ENCODE data around the gene HOATZ. TPM values are rescaled to one million over a fixed set of nuclear protein-coding genes. Genes with fewer than 3 reads are reported as not detected.

The HOATZ gene
- polyA plus RNA-seq = 0.01 TPM
- long read RNA-seq, donor 1 = 0 reads
- long read RNA-seq, donor 2 = 0 reads
- long read RNA-seq, donor 3 = 0 reads
- long read RNA-seq, donor 4 = 0 reads
- long read RNA-seq, donor 5 = 0 reads
- long read RNA-seq, donor 6 = 0 reads
- long read RNA-seq, donor 7 = 0 reads
- long read RNA-seq, donor 8 = 0 reads
- long read RNA-seq, donor 9 = 0 reads
- long read RNA-seq, donor 10 = 0 reads
- long read RNA-seq, donor 11 = 0 reads

GRCh38 chr11:111514216-111515031, at the start of gene HOATZ:
HOATZ (plus strand) TSS chr11:111514778; CDS start chr11:111514785, 7 bp downstream.
- no CpG with 5 or more reads among the region's 39 CpGs for WGBS (ENCODE audit: insufficient coverage, low lambda C conversion rate)
- H3K4me3 ChIP-seq (ENCODE audit: low read length) = no peak within 1 kb of the TSS
- no peaks in the 10 kb centered on the region for H3K9me3 ChIP-seq (ENCODE audit: control insufficient read depth, low read depth, low read length)
- H3K27ac ChIP-seq (ENCODE audit: low read length) = no peak within 1 kb of the TSS
- H3K27me3 ChIP-seq (ENCODE audit: control insufficient read depth, insufficient read depth, low read length) = peaks cover 51% of the 10 kb centered on the region
- DNase-seq = peak in 1 of 2 donors; percentile 18
- H3K36me3 ChIP-seq (ENCODE audit: control insufficient read depth, insufficient read depth, low read length) = no peaks in the 10 kb centered on the region
- H3K4me1 ChIP-seq (ENCODE audit: control insufficient read depth, insufficient read depth, low read length) = no peaks in the 10 kb centered on the region

DNA sequence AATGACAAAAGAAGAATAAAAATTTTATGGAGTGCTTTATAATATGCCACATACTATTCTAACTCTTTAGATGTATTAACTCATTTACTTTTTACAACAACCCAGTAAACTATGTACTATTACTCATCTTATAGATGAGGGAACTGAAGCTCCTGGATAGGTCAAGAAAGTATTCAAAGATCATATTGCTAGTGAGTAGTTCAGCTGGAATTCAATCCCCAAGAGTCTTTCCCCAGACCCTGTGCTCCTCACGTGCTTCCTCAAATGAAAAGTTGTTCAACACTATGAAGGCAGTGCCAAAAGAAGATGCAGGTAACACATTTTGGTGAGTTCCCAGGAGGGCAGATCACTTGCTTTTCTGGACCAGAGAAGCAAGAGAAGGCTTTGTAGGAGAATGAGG, 49.2 kb upstream of the HOATZ start:
- no peak for DNase-seq
- Histone ChIP-seq H3K27me3 (ENCODE audit: control insufficient read depth, insufficient read depth, low read length) (peaks cover 10% of the 10 kb centered on the region), H3K4me3 (ENCODE audit: low read length) (no peak overlapping the region), H3K9me3 (ENCODE audit: control insufficient read depth, low read depth, low read length) (no peaks in the 10 kb centered on the region), H3K4me1 (ENCODE audit: control insufficient read depth, insufficient read depth, low read length) (no peaks in the 10 kb centered on the region), H3K36me3 (ENCODE audit: control insufficient read depth, insufficient read depth, low read length) (no peaks in the 10 kb centered on the region), H3K27ac (ENCODE audit: low read length) (no peak overlapping the region)
- WGBS (ENCODE audit: insufficient coverage, low lambda C conversion rate) = no CpG with 5 or more reads among the region's 1 CpG

GRCh38 chr11:111466615-111467014, 48.0 kb upstream of the HOATZ start:
- H3K4me1 ChIP-seq (ENCODE audit: control insufficient read depth, insufficient read depth, low read length) = no peaks in the 10 kb centered on the region
- no peak overlapping the region for H3K27ac ChIP-seq (ENCODE audit: low read length)
- no peaks in the 10 kb centered on the region for H3K36me3 ChIP-seq (ENCODE audit: control insufficient read depth, insufficient read depth, low read length)
- DNase-seq = no peak
- H3K9me3 ChIP-seq (ENCODE audit: control insufficient read depth, low read depth, low read length) = no peaks in the 10 kb centered on the region
- H3K27me3 ChIP-seq (ENCODE audit: control insufficient read depth, insufficient read depth, low read length) = peaks cover 10% of the 10 kb centered on the region
- no peak overlapping the region for H3K4me3 ChIP-seq (ENCODE audit: low read length)

DNA sequence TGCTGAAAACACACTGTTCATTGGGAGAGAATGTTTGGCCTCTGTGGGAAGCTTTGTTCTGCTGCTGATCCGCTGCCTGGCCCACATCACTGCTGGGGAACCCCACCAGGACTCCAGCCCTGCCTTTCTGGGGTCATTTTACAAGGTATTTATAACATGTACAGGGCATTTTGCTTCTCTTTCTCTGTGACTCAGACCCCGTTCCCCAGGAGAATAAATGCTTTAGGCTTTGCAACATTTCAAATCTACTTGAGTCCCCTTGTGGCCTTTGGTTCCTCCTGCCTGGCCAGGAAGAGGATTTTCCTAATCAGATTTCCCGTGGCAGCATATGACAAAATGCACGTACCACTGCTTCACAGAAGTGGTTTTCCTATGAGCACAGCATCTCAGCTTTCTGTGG, 45.4 kb upstream of the HOATZ start:
- Histone ChIP-seq H3K27ac (ENCODE audit: low read length) (no peak overlapping the region), H3K36me3 (ENCODE audit: control insufficient read depth, insufficient read depth, low read length) (no peaks in the 10 kb centered on the region)
- WGBS (ENCODE audit: insufficient coverage, low lambda C conversion rate) = no CpG with 5 or more reads among the region's 4 CpGs

DNA sequence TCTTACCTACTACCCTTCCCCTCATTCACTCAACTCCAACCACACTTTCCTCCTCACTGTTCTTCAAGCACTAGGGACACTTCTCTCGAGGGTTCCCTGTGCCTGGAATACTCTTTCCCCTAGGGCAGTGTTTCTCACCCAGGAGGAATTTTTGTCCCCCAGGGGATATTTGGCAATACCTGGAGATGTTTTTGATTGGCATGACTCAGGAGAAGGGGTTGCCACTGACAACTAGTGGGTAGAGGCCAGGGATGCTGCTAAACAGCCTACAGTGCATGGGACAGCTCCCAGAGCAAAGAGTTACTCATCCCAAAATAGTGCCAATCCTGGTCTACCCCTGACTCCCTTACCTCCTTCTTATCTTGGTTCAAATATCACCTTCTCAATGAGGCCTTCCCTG, 42.4 kb upstream of the HOATZ start:
- no peak overlapping the region for H3K27ac ChIP-seq (ENCODE audit: low read length)
- no peaks in the 10 kb centered on the region for H3K9me3 ChIP-seq (ENCODE audit: control insufficient read depth, low read depth, low read length)
- no peak overlapping the region for H3K4me3 ChIP-seq (ENCODE audit: low read length)
- DNase-seq = no peak
- H3K36me3 ChIP-seq (ENCODE audit: control insufficient read depth, insufficient read depth, low read length) = no peaks in the 10 kb centered on the region
- 100% methylated on average over 1 of the region's 1 CpG for WGBS (ENCODE audit: insufficient coverage, low lambda C conversion rate)
- no peaks in the 10 kb centered on the region for H3K4me1 ChIP-seq (ENCODE audit: control insufficient read depth, insufficient read depth, low read length)
- no peaks in the 10 kb centered on the region for H3K27me3 ChIP-seq (ENCODE audit: control insufficient read depth, insufficient read depth, low read length)

More for the DNA sequence above, 45.4 kb upstream of the HOATZ start:
- DNase-seq = no peak
- Histone ChIP-seq H3K4me1 (ENCODE audit: control insufficient read depth, insufficient read depth, low read length) (no peaks in the 10 kb centered on the region), H3K9me3 (ENCODE audit: control insufficient read depth, low read depth, low read length) (no peaks in the 10 kb centered on the region), H3K27me3 (ENCODE audit: control insufficient read depth, insufficient read depth, low read length) (peaks cover 10% of the 10 kb centered on the region), H3K4me3 (ENCODE audit: low read length) (no peak overlapping the region)

DNA sequence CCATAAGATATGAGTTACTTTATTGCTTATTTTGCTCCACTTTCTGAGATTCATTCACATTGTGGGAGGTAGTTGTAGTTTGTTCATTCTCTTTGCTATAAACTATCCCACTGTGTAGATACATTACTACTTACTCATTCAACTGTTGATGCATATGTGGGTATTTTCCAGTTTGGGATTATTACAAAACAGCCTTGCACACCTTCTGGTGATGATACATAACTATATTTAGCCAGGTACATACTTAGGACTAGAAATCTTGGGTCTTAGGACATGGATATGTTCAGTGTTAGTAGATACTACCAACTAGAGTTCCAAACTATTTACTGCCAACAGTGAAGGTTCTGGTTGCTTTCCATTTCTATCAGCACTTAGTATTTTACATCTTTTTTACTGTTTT, 40.1 kb upstream of the HOATZ start:
- Histone ChIP-seq H3K27me3 (ENCODE audit: control insufficient read depth, insufficient read depth, low read length) (peaks cover 4% of the 10 kb centered on the region), H3K36me3 (ENCODE audit: control insufficient read depth, insufficient read depth, low read length) (no peaks in the 10 kb centered on the region), H3K9me3 (ENCODE audit: control insufficient read depth, low read depth, low read length) (no peaks in the 10 kb centered on the region), H3K4me1 (ENCODE audit: control insufficient read depth, insufficient read depth, low read length) (no peaks in the 10 kb centered on the region), H3K4me3 (ENCODE audit: low read length) (no peak overlapping the region), H3K27ac (ENCODE audit: low read length) (no peak overlapping the region)
- DNase-seq = no peak

- DNase-seq = no peak
- H3K9me3 ChIP-seq (ENCODE audit: control insufficient read depth, low read depth, low read length) = no peaks in the 10 kb centered on the region
- H3K36me3 ChIP-seq (ENCODE audit: control insufficient read depth, insufficient read depth, low read length) = no peaks in the 10 kb centered on the region
- H3K27ac ChIP-seq (ENCODE audit: low read length) = no peak overlapping the region
- H3K4me1 ChIP-seq (ENCODE audit: control insufficient read depth, insufficient read depth, low read length) = no peaks in the 10 kb centered on the region
- peaks cover 4% of the 10 kb centered on the region for H3K27me3 ChIP-seq (ENCODE audit: control insufficient read depth, insufficient read depth, low read length)
- 67% methylated on average over 1 of the region's 2 CpGs for WGBS (ENCODE audit: insufficient coverage, low lambda C conversion rate)
- H3K4me3 ChIP-seq (ENCODE audit: low read length) = no peak overlapping the region
Observed at GRCh38 chr11:111476366-111476765, 38.2 kb upstream of the HOATZ start.

DNA sequence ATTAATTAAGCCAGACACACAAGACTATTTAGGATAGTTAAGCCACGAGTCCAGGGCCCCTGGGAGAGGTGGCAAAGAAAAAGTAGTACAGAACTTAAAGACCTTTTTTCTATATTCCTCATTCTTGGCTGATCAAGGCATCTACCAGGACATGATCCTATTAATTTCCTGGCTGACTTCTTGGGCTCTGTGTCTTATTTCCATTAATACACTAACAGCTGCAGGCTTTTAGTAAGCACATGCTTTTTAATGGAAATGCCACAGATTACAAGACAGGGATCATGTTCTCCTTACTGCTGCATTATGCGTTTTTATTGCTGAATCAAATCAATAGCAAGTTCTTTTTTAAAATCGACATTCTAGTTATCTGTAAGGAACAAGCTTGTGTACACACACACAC, 37.6 kb upstream of the HOATZ start:
- DNase-seq = no peak
- Histone ChIP-seq H3K9me3 (ENCODE audit: control insufficient read depth, low read depth, low read length) (no peaks in the 10 kb centered on the region), H3K4me3 (ENCODE audit: low read length) (no peak overlapping the region), H3K36me3 (ENCODE audit: control insufficient read depth, insufficient read depth, low read length) (no peaks in the 10 kb centered on the region), H3K27ac (ENCODE audit: low read length) (no peak overlapping the region), H3K4me1 (ENCODE audit: control insufficient read depth, insufficient read depth, low read length) (no peaks in the 10 kb centered on the region), H3K27me3 (ENCODE audit: control insufficient read depth, insufficient read depth, low read length) (peaks cover 4% of the 10 kb centered on the region)
- 40% methylated on average over 1 of the region's 3 CpGs for WGBS (ENCODE audit: insufficient coverage, low lambda C conversion rate)

DNA sequence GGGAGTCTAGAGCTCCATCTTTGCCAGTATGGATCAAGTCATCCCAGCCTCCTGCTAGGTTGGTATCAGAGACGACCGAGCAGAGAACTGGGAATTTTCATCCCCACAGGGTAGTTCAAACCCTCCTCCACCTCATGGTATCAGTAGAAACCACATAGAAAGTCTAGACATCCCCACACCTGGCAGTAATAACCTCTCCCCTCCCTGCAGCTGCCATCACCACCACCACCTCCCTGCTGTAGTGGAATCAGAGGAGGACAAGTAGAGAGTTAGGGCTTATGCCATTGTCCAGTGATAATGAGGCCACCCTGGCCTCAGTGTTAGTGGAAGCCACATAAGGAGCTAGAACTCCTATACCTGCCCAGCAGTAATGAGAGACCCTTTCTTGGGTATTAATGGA, 36.7 kb upstream of the HOATZ start:
- WGBS (ENCODE audit: insufficient coverage, low lambda C conversion rate) = no CpG with 5 or more reads among the region's 2 CpGs
- H3K36me3 ChIP-seq (ENCODE audit: control insufficient read depth, insufficient read depth, low read length) = no peaks in the 10 kb centered on the region

GRCh38 chr11:111479666-111480065, 34.9 kb upstream of the HOATZ start:
- no peak for DNase-seq
- Histone ChIP-seq H3K9me3 (ENCODE audit: control insufficient read depth, low read depth, low read length) (peaks cover 5% of the 10 kb centered on the region), H3K27ac (ENCODE audit: low read length) (no peak overlapping the region), H3K36me3 (ENCODE audit: control insufficient read depth, insufficient read depth, low read length) (no peaks in the 10 kb centered on the region), H3K4me3 (ENCODE audit: low read length) (no peak overlapping the region), H3K4me1 (ENCODE audit: control insufficient read depth, insufficient read depth, low read length) (no peaks in the 10 kb centered on the region), H3K27me3 (ENCODE audit: control insufficient read depth, insufficient read depth, low read length) (peaks cover 4% of the 10 kb centered on the region)
- 88% methylated on average over 1 of the region's 1 CpG for WGBS (ENCODE audit: insufficient coverage, low lambda C conversion rate)

More for the DNA sequence above, 36.7 kb upstream of the HOATZ start:
- no peaks in the 10 kb centered on the region for H3K9me3 ChIP-seq (ENCODE audit: control insufficient read depth, low read depth, low read length)
- H3K4me1 ChIP-seq (ENCODE audit: control insufficient read depth, insufficient read depth, low read length) = no peaks in the 10 kb centered on the region
- H3K27me3 ChIP-seq (ENCODE audit: control insufficient read depth, insufficient read depth, low read length) = peaks cover 4% of the 10 kb centered on the region
- H3K4me3 ChIP-seq (ENCODE audit: low read length) = no peak overlapping the region
- DNase-seq = no peak
- H3K27ac ChIP-seq (ENCODE audit: low read length) = no peak overlapping the region

DNA sequence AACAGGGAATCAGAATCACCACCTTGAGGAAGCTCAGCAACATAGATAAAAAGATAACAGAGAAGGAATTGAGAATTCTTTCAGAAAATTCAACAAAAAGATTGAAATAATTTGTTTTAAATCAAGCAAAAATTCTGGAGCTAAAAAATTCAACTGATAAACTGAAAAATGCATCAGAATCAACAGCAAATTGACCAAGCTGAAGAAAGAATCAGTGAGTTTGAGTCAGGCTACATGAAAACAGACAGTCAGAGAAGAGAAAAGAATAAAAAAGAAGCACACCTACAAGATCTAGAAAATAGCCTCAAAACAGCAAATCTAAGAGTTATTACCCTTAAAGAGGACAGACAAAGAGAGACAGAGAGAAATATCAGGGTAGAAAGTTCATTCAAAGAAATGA, 31.1 kb upstream of the HOATZ start:
- Histone ChIP-seq H3K27ac (ENCODE audit: low read length) (no peak overlapping the region), H3K27me3 (ENCODE audit: control insufficient read depth, insufficient read depth, low read length) (no peaks in the 10 kb centered on the region), H3K9me3 (ENCODE audit: control insufficient read depth, low read depth, low read length) (peaks cover 5% of the 10 kb centered on the region), H3K36me3 (ENCODE audit: control insufficient read depth, insufficient read depth, low read length) (no peaks in the 10 kb centered on the region), H3K4me3 (ENCODE audit: low read length) (no peak overlapping the region), H3K4me1 (ENCODE audit: control insufficient read depth, insufficient read depth, low read length) (no peaks in the 10 kb centered on the region)
- DNase-seq = no peak

Data from large intestine (tissue), 12 donors.